Raji (cell line): Measurements from ENCODE around the gene KDM5B.

ENCODE experiments used
- POLR2A ChIP-seq: IDR thresholded peaks from 2 replicates; pipeline ENCODE4 v1.6.1; 2011; ENCODE audit warnings: low read depth, low read length, control low read depth; ENCODE audit not compliant: insufficient read depth

KDM5B gene

DNA sequence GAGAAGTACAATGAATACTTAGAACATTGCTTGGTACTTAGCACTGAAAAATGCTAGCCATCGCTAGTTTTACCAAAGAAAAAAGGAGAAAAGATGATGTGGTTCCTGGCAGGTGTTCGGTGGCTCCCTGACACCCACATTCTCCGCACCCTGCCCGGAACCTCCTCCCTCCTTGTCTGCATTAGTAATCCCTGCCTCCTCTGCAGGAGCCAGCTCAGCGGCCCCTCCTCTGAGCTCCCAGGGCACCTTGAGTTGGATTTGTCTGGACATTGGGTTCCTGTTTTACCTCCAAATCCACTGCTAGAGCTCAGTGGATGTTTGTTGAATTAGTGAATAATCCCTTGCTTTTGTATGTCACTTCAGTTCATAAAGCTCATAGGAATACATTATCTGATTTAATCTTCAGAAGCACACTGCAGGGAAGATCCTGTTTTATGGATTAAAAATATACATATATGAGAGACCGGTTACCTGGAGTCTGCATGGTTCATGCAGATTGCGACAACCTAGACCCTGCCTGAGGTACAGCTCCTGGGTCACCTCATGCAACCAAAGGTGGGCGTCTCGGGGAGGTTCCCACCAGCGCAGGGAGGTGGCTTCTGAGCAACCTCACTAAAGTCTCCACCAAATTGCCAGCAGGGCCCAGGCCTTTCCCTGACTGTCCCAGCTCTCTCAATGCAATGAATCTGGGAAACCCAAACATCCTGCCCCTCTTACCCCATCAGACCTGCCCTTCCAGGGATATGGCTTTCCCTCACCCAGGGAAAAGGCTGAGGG, 26.7 kb upstream of the KDM5B start:
- TF ChIP-seq POLR2A = no peak

- TF ChIP-seq POLR2A = no peak
These were observed 23.7 kb upstream of the KDM5B start for GRCh38 chr1:202831906-202832305.

DNA sequence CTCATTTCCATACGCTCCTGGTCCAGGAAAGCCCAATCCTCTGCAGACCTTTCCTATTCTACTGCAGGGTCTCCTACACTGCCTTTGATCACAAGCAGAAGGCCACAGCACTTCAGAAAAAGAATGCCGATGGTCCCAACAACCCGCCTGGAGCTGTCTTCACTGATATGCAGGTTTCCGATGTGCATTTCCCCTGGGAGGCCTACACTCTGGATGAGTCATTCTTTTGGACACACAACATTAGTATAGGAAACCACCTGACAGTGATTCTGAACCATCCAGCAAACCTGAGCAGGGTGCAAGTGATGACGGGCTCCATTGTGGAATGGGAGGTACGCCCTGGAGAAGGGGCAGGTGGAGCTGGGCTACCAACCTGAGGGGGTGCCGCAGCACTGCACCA, 17.5 kb upstream of the KDM5B start:
- TF ChIP-seq POLR2A = no peak

GRCh38 chr1:202821467-202821866, 13.2 kb upstream of the KDM5B start:
- no peak for TF ChIP-seq POLR2A

- no peak for TF ChIP-seq POLR2A
These were observed 10.6 kb upstream of the KDM5B start for GRCh38 chr1:202818819-202819218.

DNA sequence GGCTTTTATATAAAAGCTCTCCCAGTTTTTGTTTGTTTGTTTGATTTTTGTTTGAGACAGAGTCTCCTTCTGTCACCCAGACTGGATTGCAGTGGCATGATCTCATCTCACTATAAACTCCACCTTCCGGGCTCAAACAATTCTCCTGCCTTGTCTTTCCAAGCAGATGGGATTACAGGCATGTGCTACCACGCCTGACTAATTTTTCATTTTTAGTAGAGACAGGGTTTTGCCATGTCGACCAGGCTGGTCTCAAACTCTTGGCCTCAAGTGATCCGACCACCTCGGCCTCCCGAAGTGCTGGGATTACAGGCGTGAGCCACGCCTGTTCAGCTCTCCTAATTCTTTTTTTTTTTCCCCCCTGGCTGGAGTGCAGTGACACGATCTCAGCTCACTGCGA, 6.9 kb upstream of the KDM5B start:
- no peak for TF ChIP-seq POLR2A

- TF ChIP-seq POLR2A = no peak
These were observed 4.2 kb upstream of the KDM5B start for GRCh38 chr1:202812176-202813026.

DNA sequence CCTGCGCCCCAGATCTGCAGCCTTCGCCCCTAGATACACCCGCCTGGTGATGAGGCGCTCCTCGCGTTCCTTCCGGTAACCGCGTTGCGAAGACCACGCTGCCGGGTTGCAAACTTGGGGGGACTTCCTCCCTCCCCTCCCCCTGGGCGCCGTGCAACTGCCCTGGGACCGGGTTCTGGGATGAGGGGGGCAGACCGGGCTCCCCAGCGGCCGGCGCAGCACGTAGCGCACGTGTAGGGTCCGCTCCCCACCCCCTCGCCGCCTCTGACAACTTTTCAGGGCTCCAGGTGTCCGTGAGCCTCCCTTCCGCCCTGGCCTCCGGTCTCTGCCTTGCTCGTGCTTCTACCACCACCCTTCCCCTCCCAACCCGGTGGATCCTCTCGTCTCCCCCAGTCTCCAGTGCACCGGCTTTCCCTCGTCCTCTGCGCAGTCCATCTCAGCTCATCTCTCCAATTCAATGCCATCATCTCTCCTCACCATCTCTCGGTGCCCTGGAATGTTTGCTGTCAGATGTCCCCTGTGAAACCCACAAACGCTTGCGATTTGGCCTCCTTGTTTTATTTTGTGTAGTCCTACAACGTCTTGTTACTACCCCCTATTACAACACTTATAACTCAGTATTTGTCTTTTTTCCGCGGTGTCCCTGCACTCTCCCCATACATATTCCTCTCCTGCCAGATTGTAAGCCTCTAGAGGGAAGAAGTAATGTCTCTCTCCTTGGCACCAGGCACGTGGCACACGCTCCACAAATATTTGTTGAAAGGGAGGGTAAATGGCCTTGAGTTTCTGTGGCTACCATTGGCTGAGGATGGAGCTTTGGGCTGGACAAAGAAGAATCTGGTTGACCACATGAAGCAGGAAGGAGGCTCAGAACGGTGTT, 3.3 kb upstream of the KDM5B start:
- no peak for TF ChIP-seq POLR2A

- TF ChIP-seq POLR2A = no peak
These were observed 2.5 kb upstream of the KDM5B start, which contains the start of gene PCAT6 for GRCh38 chr1:202810615-202811295. Gene PCAT6 (plus strand): TSS chr1:202810954.

DNA sequence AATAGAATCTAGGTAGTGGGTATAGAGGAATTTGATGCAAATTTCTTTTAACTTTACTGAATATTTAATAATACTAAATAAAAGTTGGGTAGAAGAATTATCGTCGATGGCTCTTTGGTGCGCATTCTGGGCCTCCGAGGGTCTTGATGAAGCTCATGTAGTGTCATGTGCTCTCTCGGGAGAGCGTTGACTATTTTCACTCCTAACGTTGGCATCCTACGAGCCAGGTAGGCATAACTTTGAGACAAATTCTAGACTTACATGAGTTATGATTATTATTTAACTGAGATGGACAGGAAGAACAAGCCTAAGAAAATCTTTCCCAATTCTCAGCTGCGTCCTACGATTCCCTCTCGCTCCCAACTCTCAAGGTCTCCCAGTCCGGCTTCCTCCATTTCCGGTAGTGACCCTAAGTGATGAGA, 2.0 kb upstream of the KDM5B start:
- no peak for TF ChIP-seq POLR2A

DNA sequence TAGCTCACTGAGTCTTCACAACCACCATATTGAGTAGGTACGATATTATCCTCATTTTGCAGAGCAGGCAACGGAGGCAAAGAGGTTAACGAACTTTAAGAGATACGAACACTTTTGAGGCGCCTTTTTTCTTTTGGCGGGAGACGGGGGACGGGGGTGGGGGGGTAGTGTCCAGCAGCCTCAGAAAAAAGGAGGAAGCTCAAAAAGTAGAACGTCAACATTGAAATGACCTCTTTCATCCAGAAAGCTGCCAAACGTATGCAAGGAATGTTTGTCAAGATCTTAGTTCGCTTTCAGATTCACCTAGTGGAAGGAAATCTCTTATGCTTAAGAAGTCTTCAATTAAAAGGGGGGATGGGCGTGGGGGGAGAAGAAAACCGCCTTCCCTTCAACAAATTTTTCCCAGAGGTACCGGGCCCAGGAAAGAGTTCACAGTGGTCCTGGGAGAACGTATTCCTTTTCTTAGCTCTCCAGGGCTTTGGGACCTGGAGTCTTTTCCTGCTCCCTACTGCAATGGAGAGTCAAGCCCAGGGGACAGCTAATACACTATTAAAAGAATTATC, 1.5 kb upstream of the KDM5B start:
- TF ChIP-seq POLR2A = no peak

DNA sequence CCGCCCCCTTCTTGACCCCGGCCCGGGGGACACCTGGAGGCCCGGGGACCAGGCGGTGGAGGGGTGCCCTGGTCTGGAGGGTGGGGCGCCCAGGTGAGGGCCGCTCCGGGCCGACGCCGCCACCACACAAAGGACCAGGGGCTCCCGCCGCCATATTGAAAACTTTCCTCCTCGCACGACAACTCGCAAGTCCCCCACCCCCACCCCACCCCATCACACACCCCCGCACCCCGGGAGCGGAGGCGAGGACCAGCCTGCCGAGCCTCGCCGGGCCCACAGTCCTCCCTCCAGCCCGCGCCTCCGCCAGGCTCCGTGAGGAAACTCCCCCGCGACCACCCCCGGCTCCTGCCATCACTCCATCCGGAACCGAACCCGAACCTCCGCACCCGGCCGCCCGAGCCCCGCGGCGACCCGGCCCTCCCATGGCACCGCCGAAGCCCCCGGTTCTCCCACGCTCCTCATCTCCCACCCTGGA, 733 bp downstream of the KDM5B start:
- TF ChIP-seq POLR2A = no peak

DNA sequence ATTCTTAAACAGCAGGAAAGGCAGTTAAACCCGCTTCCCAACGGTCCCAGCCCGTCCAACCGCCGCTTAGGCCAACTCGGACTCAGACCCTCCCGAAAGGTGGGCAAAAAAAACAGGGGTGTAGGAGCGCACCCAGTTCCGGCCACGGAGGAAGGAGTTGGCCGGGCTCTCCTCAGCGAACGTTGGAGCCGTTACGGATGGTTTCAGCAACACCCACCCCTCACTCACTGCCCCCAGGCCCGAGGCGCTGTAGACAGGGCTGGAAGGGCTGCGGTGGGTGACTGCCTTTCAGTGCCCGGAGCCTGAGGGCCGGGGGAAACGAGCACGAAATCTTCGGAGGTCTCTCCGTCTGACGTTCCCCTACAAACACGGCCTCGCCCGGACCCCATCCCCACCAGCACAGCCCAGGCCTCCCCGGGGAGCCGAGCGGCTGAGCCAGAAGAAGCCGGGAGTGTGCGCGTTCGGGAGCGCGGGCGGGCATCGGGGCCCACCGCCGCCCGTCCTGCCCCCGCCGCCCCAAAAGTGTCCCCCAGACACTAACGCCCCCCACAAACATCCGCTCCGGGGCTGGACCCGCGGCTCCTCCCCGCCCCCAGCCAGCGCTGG, 1.3 kb downstream of the KDM5B start:
- no peak for TF ChIP-seq POLR2A

DNA sequence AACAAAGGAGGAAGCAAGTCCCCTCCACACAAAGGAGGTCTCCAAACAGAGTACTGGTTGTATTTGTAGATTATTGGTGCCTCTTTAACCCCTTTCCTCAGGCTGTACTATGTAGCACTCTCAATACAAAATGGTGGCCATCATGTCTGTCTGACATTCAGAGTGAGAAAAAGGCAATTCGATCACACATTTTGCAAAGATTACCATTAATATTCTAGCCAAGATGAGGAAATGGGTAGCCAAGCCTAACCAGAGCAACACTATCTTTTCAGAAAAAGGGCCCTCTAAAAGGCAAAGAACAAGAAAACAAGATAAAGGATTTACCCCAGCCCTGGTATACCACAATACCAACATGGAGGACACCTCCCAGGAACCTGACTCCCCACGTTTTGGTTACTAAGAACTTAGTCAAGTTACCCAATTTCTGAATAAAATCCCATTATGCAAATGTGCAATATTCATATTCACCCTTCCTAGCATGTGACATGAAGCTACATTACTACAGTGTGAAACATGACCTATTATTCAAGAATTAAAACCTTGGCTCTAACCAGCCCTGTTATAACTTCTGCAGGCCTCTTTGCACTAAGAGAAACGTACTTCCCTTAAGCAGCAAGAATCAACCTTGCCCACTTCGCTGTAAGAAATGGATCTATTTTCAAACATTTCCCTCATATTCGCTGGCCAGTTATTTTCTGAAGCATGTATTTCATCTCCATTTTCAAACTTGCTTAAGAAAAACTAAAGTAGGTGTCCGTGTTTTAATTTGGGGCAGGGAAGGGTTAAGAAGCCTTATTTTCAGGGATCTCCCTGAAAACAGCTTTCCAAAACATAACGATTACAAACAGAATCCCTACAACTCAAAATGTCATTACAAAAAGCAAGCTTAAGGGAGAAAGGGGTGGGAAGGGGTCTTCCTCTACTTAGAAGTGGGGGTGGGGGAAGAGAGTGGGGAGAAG, 2.1 kb downstream of the KDM5B start:
- TF ChIP-seq POLR2A = no peak
